ENCODE results near the gene ENO3. TPM values are rescaled to one million over a fixed set of nuclear protein-coding genes. Genes with fewer than 3 reads are reported as not detected.

ENO3 gene
- total and polyA plus RNA-seq, 2 experiments from 2014 or later, result 12.1 to 19.6 TPM

DNA sequence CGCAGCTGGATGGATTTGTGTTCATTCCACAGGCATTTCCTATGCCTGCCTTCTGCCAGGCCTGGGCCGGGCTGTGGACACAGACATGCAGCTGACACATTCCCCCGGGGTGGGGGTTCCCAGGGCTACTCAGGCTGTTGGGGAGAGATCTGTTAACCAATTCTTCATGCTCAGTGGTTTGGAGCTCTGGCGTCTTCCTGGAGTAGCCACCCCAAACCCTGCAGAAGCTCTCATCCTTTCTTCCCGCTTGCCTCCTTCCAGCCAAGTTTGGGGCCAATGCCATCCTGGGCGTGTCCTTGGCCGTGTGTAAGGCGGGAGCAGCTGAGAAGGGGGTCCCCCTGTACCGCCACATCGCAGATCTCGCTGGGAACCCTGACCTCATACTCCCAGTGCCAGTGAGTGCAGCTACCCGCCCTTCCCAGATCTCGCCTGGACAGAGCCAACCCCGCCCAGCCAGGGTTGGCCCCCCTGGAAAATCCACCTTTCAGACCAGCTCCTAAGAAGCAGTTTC is 2.6 kb downstream of the ENO3 start (continued):
- TF ChIP-seq, protein P1, sequence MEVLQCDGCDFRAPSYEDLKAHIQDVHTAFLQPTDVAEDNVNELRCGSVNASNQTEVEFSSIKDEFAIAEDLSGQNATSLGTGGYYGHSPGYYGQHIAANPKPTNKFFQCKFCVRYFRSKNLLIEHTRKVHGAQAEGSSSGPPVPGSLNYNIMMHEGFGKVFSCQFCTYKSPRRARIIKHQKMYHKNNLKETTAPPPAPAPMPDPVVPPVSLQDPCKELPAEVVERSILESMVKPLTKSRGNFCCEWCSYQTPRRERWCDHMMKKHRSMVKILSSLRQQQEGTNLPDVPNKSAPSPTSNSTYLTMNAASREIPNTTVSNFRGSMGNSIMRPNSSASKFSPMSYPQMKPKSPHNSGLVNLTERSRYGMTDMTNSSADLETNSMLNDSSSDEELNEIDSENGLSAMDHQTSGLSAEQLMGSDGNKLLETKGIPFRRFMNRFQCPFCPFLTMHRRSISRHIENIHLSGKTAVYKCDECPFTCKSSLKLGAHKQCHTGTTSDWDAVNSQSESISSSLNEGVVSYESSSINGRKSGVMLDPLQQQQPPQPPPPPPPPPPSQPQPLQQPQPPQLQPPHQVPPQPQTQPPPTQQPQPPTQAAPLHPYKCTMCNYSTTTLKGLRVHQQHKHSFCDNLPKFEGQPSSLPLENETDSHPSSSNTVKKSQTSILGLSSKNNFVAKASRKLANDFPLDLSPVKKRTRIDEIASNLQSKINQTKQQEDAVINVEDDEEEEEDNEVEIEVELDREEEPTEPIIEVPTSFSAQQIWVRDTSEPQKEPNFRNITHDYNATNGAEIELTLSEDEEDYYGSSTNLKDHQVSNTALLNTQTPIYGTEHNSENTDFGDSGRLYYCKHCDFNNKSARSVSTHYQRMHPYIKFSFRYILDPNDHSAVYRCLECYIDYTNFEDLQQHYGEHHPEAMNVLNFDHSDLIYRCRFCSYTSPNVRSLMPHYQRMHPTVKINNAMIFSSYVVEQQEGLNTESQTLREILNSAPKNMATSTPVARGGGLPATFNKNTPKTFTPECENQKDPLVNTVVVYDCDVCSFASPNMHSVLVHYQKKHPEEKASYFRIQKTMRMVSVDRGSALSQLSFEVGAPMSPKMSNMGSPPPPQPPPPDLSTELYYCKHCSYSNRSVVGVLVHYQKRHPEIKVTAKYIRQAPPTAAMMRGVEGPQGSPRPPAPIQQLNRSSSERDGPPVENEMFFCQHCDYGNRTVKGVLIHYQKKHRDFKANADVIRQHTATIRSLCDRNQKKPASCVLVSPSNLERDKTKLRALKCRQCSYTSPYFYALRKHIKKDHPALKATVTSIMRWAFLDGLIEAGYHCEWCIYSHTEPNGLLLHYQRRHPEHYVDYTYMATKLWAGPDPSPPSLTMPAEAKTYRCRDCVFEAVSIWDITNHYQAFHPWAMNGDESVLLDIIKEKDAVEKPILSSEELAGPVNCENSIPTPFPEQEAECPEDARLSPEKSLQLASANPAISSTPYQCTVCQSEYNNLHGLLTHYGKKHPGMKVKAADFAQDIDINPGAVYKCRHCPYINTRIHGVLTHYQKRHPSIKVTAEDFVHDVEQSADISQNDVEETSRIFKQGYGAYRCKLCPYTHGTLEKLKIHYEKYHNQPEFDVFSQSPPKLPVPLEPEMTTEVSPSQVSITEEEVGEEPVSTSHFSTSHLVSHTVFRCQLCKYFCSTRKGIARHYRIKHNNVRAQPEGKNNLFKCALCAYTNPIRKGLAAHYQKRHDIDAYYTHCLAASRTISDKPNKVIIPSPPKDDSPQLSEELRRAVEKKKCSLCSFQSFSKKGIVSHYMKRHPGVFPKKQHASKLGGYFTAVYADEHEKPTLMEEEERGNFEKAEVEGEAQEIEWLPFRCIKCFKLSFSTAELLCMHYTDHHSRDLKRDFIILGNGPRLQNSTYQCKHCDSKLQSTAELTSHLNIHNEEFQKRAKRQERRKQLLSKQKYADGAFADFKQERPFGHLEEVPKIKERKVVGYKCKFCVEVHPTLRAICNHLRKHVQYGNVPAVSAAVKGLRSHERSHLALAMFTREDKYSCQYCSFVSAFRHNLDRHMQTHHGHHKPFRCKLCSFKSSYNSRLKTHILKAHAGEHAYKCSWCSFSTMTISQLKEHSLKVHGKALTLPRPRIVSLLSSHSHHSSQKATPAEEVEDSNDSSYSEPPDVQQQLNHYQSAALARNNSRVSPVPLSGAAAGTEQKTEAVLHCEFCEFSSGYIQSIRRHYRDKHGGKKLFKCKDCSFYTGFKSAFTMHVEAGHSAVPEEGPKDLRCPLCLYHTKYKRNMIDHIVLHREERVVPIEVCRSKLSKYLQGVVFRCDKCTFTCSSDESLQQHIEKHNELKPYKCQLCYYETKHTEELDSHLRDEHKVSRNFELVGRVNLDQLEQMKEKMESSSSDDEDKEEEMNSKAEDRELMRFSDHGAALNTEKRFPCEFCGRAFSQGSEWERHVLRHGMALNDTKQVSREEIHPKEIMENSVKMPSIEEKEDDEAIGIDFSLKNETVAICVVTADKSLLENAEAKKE (CRISPR knock-in tag; IDR thresholded peaks at IDR 0.05), result no peak
- TF ChIP-seq POLR2AphosphoS5 (IDR thresholded peaks at IDR 0.05; ENCODE audit: low read depth) (no peak), ZNF331 (CRISPR knock-in tag; IDR thresholded peaks at IDR 0.05; ENCODE audit: low read depth) (no peak), STAT1 (IDR thresholded peaks at IDR 0.05; ENCODE audit: unreplicated experiment) (no peak), EZH2phosphoT487 (IDR thresholded peaks at IDR 0.05; ENCODE audit: unreplicated experiment) (no peak), EZH2 (IDR thresholded peaks at IDR 0.05; ENCODE audit: low read depth, unreplicated experiment) (no peak)
- TF ChIP-seq, protein P2, sequence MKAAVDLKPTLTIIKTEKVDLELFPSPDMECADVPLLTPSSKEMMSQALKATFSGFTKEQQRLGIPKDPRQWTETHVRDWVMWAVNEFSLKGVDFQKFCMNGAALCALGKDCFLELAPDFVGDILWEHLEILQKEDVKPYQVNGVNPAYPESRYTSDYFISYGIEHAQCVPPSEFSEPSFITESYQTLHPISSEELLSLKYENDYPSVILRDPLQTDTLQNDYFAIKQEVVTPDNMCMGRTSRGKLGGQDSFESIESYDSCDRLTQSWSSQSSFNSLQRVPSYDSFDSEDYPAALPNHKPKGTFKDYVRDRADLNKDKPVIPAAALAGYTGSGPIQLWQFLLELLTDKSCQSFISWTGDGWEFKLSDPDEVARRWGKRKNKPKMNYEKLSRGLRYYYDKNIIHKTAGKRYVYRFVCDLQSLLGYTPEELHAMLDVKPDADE (IDR thresholded peaks at IDR 0.05), result no peak

DNA sequence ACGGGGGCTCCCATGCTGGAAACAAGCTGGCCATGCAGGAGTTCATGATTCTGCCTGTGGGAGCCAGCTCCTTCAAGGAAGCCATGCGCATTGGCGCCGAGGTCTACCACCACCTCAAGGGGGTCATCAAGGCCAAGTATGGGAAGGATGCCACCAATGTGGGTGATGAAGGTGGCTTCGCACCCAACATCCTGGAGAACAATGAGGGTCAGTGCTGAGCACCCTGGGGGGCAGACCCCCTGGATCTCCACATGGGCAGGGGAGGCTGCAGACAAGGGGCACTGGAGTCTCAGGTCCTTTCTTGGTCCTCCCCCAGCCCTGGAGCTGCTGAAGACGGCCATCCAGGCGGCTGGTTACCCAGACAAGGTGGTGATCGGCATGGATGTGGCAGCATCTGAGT is 4.2 kb downstream of the ENO3 start:
- Histone ChIP-seq H3K27ac (ENCODE audit: low read depth) (no peak overlapping the region), H3K4me1 (ENCODE audit: insufficient read depth) (peaks cover 23% of the 10 kb centered on the region), H3K36me3 (ENCODE audit: insufficient read depth) (no peaks in the 10 kb centered on the region), H3K27me3 (ENCODE audit: insufficient read depth) (no peaks in the 10 kb centered on the region), H3K4me3 (no peak overlapping the region), H3K79me2 (replicated peaks; ENCODE audit: insufficient read depth) (no peaks in the 10 kb centered on the region), H3K4me2 (no peak overlapping the region), H3F3A (replicated peaks; ENCODE audit: low read depth) (no peaks in the 10 kb centered on the region; the same call in 1 of the 2 replicates), H4K20me1 (replicated peaks; ENCODE audit: insufficient read depth) (no peaks in the 10 kb centered on the region; the same call in none of the 2 replicates), H3K9me2 (ENCODE audit: insufficient read depth) (no peaks in the 10 kb centered on the region), H2AFZ (no peak overlapping the region)
- ATAC-seq (no peak), DNase-seq (ENCODE audit: low spot score) (no peak)
- peaks cover 4% of the 10 kb centered on the region; the same call in 2 of the 3 replicates for H3K9me3 Mint-ChIP-seq
- no peak overlapping the region for H3K4me3 Mint-ChIP-seq
- H3K36me3 Mint-ChIP-seq (ENCODE audit: low read depth), result peaks cover 25% of the 10 kb centered on the region
- H3K4me1 Mint-ChIP-seq, result peaks cover 35% of the 10 kb centered on the region
- peaks cover 18% of the 10 kb centered on the region for H3K27me3 Mint-ChIP-seq (ENCODE audit: insufficient read depth, low read depth, poor library complexity)
- no peak overlapping the region for H3K27ac Mint-ChIP-seq
- TF ChIP-seq NANOG (IDR thresholded peaks at IDR 0.05; ENCODE audit: borderline replicate concordance) (no peak), POLR2AphosphoS5 (IDR thresholded peaks at IDR 0.05; ENCODE audit: low read depth) (no peak), CREB1 (CRISPR knock-in tag; IDR thresholded peaks at IDR 0.05; ENCODE audit: low read depth) (no peak), EZH2 (IDR thresholded peaks at IDR 0.05; ENCODE audit: low read depth, unreplicated experiment) (no peak), EZH2phosphoT487 (IDR thresholded peaks at IDR 0.05; ENCODE audit: unreplicated experiment) (no peak), JUNB (IDR thresholded peaks at IDR 0.05; ENCODE audit: unreplicated experiment) (no peak)
- TF ChIP-seq, protein P3, sequence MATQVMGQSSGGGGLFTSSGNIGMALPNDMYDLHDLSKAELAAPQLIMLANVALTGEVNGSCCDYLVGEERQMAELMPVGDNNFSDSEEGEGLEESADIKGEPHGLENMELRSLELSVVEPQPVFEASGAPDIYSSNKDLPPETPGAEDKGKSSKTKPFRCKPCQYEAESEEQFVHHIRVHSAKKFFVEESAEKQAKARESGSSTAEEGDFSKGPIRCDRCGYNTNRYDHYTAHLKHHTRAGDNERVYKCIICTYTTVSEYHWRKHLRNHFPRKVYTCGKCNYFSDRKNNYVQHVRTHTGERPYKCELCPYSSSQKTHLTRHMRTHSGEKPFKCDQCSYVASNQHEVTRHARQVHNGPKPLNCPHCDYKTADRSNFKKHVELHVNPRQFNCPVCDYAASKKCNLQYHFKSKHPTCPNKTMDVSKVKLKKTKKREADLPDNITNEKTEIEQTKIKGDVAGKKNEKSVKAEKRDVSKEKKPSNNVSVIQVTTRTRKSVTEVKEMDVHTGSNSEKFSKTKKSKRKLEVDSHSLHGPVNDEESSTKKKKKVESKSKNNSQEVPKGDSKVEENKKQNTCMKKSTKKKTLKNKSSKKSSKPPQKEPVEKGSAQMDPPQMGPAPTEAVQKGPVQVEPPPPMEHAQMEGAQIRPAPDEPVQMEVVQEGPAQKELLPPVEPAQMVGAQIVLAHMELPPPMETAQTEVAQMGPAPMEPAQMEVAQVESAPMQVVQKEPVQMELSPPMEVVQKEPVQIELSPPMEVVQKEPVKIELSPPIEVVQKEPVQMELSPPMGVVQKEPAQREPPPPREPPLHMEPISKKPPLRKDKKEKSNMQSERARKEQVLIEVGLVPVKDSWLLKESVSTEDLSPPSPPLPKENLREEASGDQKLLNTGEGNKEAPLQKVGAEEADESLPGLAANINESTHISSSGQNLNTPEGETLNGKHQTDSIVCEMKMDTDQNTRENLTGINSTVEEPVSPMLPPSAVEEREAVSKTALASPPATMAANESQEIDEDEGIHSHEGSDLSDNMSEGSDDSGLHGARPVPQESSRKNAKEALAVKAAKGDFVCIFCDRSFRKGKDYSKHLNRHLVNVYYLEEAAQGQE (IDR thresholded peaks at IDR 0.05; ENCODE audit: unreplicated experiment), result no peak
- TF ChIP-seq, protein P4, sequence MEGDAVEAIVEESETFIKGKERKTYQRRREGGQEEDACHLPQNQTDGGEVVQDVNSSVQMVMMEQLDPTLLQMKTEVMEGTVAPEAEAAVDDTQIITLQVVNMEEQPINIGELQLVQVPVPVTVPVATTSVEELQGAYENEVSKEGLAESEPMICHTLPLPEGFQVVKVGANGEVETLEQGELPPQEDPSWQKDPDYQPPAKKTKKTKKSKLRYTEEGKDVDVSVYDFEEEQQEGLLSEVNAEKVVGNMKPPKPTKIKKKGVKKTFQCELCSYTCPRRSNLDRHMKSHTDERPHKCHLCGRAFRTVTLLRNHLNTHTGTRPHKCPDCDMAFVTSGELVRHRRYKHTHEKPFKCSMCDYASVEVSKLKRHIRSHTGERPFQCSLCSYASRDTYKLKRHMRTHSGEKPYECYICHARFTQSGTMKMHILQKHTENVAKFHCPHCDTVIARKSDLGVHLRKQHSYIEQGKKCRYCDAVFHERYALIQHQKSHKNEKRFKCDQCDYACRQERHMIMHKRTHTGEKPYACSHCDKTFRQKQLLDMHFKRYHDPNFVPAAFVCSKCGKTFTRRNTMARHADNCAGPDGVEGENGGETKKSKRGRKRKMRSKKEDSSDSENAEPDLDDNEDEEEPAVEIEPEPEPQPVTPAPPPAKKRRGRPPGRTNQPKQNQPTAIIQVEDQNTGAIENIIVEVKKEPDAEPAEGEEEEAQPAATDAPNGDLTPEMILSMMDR (conservative IDR thresholded peaks at IDR 0.05; ENCODE audit: low read depth in 2 of 2), result no peak
